PC-3 (cell line): ENCODE data around the gene SLC12A8. TPM values are rescaled to one million over a fixed set of nuclear protein-coding genes. Genes with fewer than 3 reads are reported as not detected.

Source experiments
- ATAC-seq: fragments of 200-7000 bp; cut with Tn5 transposase; 2 replicates; pipeline ENCODE4 v1.9.1; 2020; ENCODE audit warnings: mild to moderate bottlenecking, moderate library complexity
- BruUV-seq: library from RNA; stranded (reverse); fragments of 400-500 nt; replicated peaks from 2 replicates; lab custom pipeline; 2021; lab: Mats Ljungman, UMichigan
- CTCF ChIA-PET: fragments of 300-600 bp; sonication (Branson Sonifier 250); formaldehyde crosslinking; loops from one replicate; lab custom pipeline; 2022; ENCODE audit warnings: antibody characterized with exemption; lab: Charles Lee
- POLR2A ChIA-PET: fragments of 300-600 bp; sonication (Branson Sonifier 250); formaldehyde crosslinking; loops from one replicate; lab custom pipeline; 2022; ENCODE audit warnings: antibody characterized with exemption; ENCODE audit not compliant: unreplicated experiment; lab: Charles Lee
- DNase-seq: peaks from one replicate; pipeline ENCODE4 v3.0.0-alpha.2; 2015
- H2AFZ ChIP-seq: fragments of 300-600 bp; sonication (generic); 2 replicates; pipeline ENCODE4 v1.6.0; 2016; ENCODE audit warnings: antibody characterized with exemption, low read length
- H3F3A ChIP-seq: fragments of 300-600 bp; sonication (generic); one replicate; pipeline ENCODE4 v1.6.0; 2017; ENCODE audit warnings: antibody characterized with exemption, low read length, control low read depth, mild to moderate bottlenecking; ENCODE audit not compliant: unreplicated experiment
- H3K27ac ChIP-seq: fragments of 300-600 bp; sonication (generic); 2 replicates; pipeline ENCODE4 v1.5.1; 2016; ENCODE audit warnings: mild to moderate bottlenecking, low read length
- H3K27me3 ChIP-seq: fragments of 300-600 bp; sonication (generic); 2 replicates; pipeline ENCODE4 v1.6.1; 2016; ENCODE audit warnings: low read length, mixed read lengths
- H3K36me3 ChIP-seq: fragments of 300-600 bp; sonication (generic); 2 replicates; pipeline ENCODE4 v1.6.1; 2016; ENCODE audit warnings: low read depth, mixed run types, low read length, mixed read lengths
- H3K4me1 ChIP-seq: fragments of 300-600 bp; sonication (generic); 2 replicates; pipeline ENCODE4 v1.5.1; 2016; ENCODE audit warnings: low read length; ENCODE audit not compliant: insufficient read depth
- H3K4me2 ChIP-seq: fragments of 300-600 bp; sonication (generic); 2 replicates; pipeline ENCODE4 v1.6.0; 2016; ENCODE audit warnings: low read length
- H3K4me3 ChIP-seq: fragments of 300-600 bp; sonication (generic); 2 replicates; pipeline ENCODE4 v1.5.1; 2016; ENCODE audit warnings: mild to moderate bottlenecking, low read length, mixed read lengths
- H3K79me2 ChIP-seq: fragments of 300-600 bp; sonication (generic); 2 replicates; pipeline ENCODE4 v1.6.1; 2017; ENCODE audit warnings: low read length, mixed read lengths
- H3K9ac ChIP-seq: fragments of 300-600 bp; sonication (generic); 2 replicates; pipeline ENCODE4 v1.6.0; 2016; ENCODE audit warnings: mild to moderate bottlenecking, low read length
- H3K9me2 ChIP-seq: fragments of 300-600 bp; sonication (generic); replicated peaks from 2 replicates; pipeline ENCODE4 v1.6.1; 2016; ENCODE audit warnings: mixed run types, low read length, mixed read lengths
- H3K9me3 ChIP-seq: fragments of 300-600 bp; sonication (generic); 2 replicates; pipeline ENCODE4 v1.6.1; 2016; ENCODE audit warnings: low read length, mixed read lengths
- H4K20me1 ChIP-seq: fragments of 300-600 bp; sonication (generic); 2 replicates; pipeline ENCODE4 v1.6.1; 2016; ENCODE audit warnings: low read length, mixed read lengths
- EZH2 ChIP-seq: fragments of 300-600 bp; sonication (generic); IDR thresholded peaks from one replicate; pipeline ENCODE4 v1.6.1; 2017; ENCODE audit warnings: antibody characterized with exemption, mild to moderate bottlenecking, low read length; ENCODE audit not compliant: unreplicated experiment
- EZH2phosphoT487 ChIP-seq: fragments of 300-600 bp; sonication (generic); IDR thresholded peaks from 2 replicates; pipeline ENCODE4 v1.6.1; 2018; ENCODE audit warnings: mild to moderate bottlenecking, antibody characterized with exemption, low read length, borderline replicate concordance
- intact Hi-C: fragments of 100-400 bp; cut with micrococcal nuclease; formaldehyde crosslinking; loops from 2 replicates; pipeline ENCODE4 v1.9.0; 2023
- total RNA-seq: library from RNA; depleted of rRNA; stranded (reverse); fragments of >200 nt; gene quantifications from 2 replicates; pipeline ENCODE4 v1.2.3, GENCODE V29; 2014
- TF ChIP-seq, protein P1 (sequence below): fragments of 300-600 bp; sonication (generic); conservative IDR thresholded peaks from 2 replicates; pipeline ENCODE4 v1.5.1; 2017; ENCODE audit warnings: antibody characterized with exemption, low read depth, mild to moderate bottlenecking, low read length

Gene SLC12A8
- total RNA-seq, 1 experiment from 2014 or later: 11.0 TPM

GRCh38 chr3:125152951-125153350 lies 59.6 kb downstream of the SLC12A8 start:
- Histone ChIP-seq H3K27ac (no peak overlapping the region), H3K9me2 (no peaks in the 10 kb centered on the region), H3K27me3 (no peaks in the 10 kb centered on the region), H3K36me3 (no peaks in the 10 kb centered on the region), H3K79me2 (no peaks in the 10 kb centered on the region), H3K9ac (no peak overlapping the region), H4K20me1 (no peaks in the 10 kb centered on the region), H3K9me3 (no peaks in the 10 kb centered on the region), H3F3A (no peaks in the 10 kb centered on the region), H3K4me2 (no peak overlapping the region), H3K4me3 (no peak overlapping the region), H3K4me1 (no peaks in the 10 kb centered on the region), H2AFZ (no peak overlapping the region)
- BruUV-seq: no TSS peak
- TF ChIP-seq, protein P1, sequence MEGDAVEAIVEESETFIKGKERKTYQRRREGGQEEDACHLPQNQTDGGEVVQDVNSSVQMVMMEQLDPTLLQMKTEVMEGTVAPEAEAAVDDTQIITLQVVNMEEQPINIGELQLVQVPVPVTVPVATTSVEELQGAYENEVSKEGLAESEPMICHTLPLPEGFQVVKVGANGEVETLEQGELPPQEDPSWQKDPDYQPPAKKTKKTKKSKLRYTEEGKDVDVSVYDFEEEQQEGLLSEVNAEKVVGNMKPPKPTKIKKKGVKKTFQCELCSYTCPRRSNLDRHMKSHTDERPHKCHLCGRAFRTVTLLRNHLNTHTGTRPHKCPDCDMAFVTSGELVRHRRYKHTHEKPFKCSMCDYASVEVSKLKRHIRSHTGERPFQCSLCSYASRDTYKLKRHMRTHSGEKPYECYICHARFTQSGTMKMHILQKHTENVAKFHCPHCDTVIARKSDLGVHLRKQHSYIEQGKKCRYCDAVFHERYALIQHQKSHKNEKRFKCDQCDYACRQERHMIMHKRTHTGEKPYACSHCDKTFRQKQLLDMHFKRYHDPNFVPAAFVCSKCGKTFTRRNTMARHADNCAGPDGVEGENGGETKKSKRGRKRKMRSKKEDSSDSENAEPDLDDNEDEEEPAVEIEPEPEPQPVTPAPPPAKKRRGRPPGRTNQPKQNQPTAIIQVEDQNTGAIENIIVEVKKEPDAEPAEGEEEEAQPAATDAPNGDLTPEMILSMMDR: no peak
- TF ChIP-seq EZH2 (no peak), EZH2phosphoT487 (no peak)
- no peak for DNase-seq
- ChIA-PET CTCF (no interaction called here), POLR2A (no interaction called here)
- no peak for ATAC-seq
- intact Hi-C loops: loop anchor here (5.0 to 10.0 kb wide), 2 partner anchors 96 to 432 kb away; partner anchors contain the start of gene HEG1

DNA sequence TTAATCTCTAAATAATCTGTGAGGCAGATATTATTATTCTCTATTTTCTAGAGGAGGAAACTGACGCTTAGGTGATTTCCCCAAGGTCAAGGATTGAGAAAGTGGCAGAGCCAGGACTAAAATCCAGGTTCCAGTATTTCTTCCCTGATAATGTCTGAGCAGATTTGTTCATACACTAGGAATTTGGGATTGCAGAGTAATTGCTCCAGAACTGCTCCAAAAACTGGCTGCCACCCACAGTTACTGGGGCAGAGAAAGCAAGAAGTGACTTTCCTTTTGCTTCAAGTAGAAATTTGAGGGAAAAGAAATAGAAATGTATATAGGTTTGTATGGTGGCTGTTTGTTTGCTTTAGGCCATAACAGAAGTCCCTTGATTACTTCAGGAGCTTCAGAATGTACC lies 60.6 kb downstream of the SLC12A8 start:
- H3K4me1 ChIP-seq: no peaks in the 10 kb centered on the region
- ATAC-seq (no peak), DNase-seq (no peak)
- H3F3A ChIP-seq: no peaks in the 10 kb centered on the region
- no peaks in the 10 kb centered on the region for H3K9me2 ChIP-seq
- H4K20me1 ChIP-seq: no peaks in the 10 kb centered on the region
- H3K9ac ChIP-seq: no peak overlapping the region
- POLR2A ChIA-PET: no interaction called here
- CTCF ChIA-PET: no interaction called here
- TF ChIP-seq EZH2phosphoT487: no peak
- TF ChIP-seq, protein P1: no peak
- H3K4me2 ChIP-seq: no peak overlapping the region
- no peak overlapping the region for H3K27ac ChIP-seq
- no peak overlapping the region for H2AFZ ChIP-seq
- H3K79me2 ChIP-seq: no peaks in the 10 kb centered on the region
- intact Hi-C loops: loop anchor here (5.0 to 10.0 kb wide), 2 partner anchors 95 to 433 kb away; partner anchors contain the start of gene HEG1
- no TSS peak for BruUV-seq
- no peaks in the 10 kb centered on the region for H3K27me3 ChIP-seq
- no peaks in the 10 kb centered on the region for H3K9me3 ChIP-seq
- H3K36me3 ChIP-seq: no peaks in the 10 kb centered on the region
- H3K4me3 ChIP-seq: no peak overlapping the region

- H3K4me2 ChIP-seq: no peak overlapping the region
- no peaks in the 10 kb centered on the region for H3K9me2 ChIP-seq
- H2AFZ ChIP-seq: no peak overlapping the region
- no peak overlapping the region for H3K9ac ChIP-seq
- no TSS peak for BruUV-seq
- no peaks in the 10 kb centered on the region for H3K9me3 ChIP-seq
- no peak overlapping the region for H3K4me3 ChIP-seq
- H3F3A ChIP-seq: no peaks in the 10 kb centered on the region
- no peaks in the 10 kb centered on the region for H3K36me3 ChIP-seq
- ChIA-PET CTCF (no interaction called here), POLR2A (no interaction called here)
- H3K4me1 ChIP-seq: no peaks in the 10 kb centered on the region
- no peak overlapping the region for H3K27ac ChIP-seq
- ATAC-seq (no peak), DNase-seq (no peak)
- H3K79me2 ChIP-seq: no peaks in the 10 kb centered on the region
- TF ChIP-seq EZH2 (no peak), EZH2phosphoT487 (no peak)
- TF ChIP-seq, protein P1: no peak
- intact Hi-C loops: loop anchor here (5.0 to 10.0 kb wide), 2 partner anchors 94 to 433 kb away; partner anchors contain the start of gene HEG1
- no peaks in the 10 kb centered on the region for H4K20me1 ChIP-seq
- no peaks in the 10 kb centered on the region for H3K27me3 ChIP-seq
These were observed 61.1 kb downstream of the SLC12A8 start for GRCh38 chr3:125151442-125151817.
